IMR-90 (cell line): ENCODE results near the gene MYD88. TPM values are rescaled to one million over a fixed set of nuclear protein-coding genes. Genes with fewer than 3 reads are reported as not detected.

ENCODE experiments used
- ATAC-seq: fragments of 200-7000 bp; cut with Tn5 transposase; 2 replicates; pipeline ENCODE4 v1.9.1; 2020; ENCODE audit warnings: low read depth, mild to moderate bottlenecking, moderate library complexity
- BruUV-seq: library from RNA; stranded (reverse); fragments of 400-500 nt; replicated peaks from 2 replicates; lab custom pipeline; 2021; lab: Mats Ljungman, UMichigan
- CTCF ChIA-PET: fragments of 300-600 bp; formaldehyde crosslinking; extraction: SDS; loops from one replicate; lab custom pipeline; 2021; ENCODE audit warnings: antibody characterized with exemption; lab: Yijun Ruan, JAX
- POLR2A ChIA-PET: fragments of 300-600 bp; sonication (Branson Sonifier 250); formaldehyde crosslinking; loops from one replicate; lab custom pipeline; 2022; ENCODE audit warnings: antibody characterized with exemption; ENCODE audit not compliant: unreplicated experiment; lab: Charles Lee
- DNase-seq: peaks from one replicate; pipeline ENCODE4 v3.0.0; 2013
- H2AFZ ChIP-seq: replicated peaks from 2 replicates; pipeline ENCODE3; 2013; ENCODE audit warnings: low read length, mild to moderate bottlenecking; ENCODE audit not compliant: poor library complexity
- H2AK5ac ChIP-seq: 2 replicates; pipeline ENCODE4 v1.6.1; 2013; ENCODE audit warnings: low read depth, low read length, inconsistent platforms
- H2AK9ac ChIP-seq: replicated peaks from 2 replicates; pipeline ENCODE3; 2013; ENCODE audit warnings: mild to moderate bottlenecking, low read depth, low read length, moderate library complexity; ENCODE audit not compliant: poor library complexity
- H2BK120ac ChIP-seq: 2 replicates; pipeline ENCODE4 v1.6.1; 2013; ENCODE audit warnings: low read depth, low read length, inconsistent platforms
- H2BK15ac ChIP-seq: 3 replicates; pipeline ENCODE4 v1.6.1; 2013; ENCODE audit warnings: low read depth, low read length, inconsistent platforms
- H2BK20ac ChIP-seq: 2 replicates; pipeline ENCODE4 v1.6.1; 2013; ENCODE audit warnings: low read depth, mild to moderate bottlenecking, inconsistent platforms, low read length, moderate library complexity
- H2BK5ac ChIP-seq: 2 replicates; pipeline ENCODE4 v1.6.1; 2013; ENCODE audit warnings: mild to moderate bottlenecking, low read depth, low read length, inconsistent platforms; ENCODE audit not compliant: poor library complexity, severe bottlenecking
- H3K14ac ChIP-seq: replicated peaks from 2 replicates; pipeline ENCODE4 v1.6.1; 2013; ENCODE audit warnings: low read depth, low read length, inconsistent platforms
- H3K18ac ChIP-seq: 2 replicates; pipeline ENCODE4 v1.6.1; 2013; ENCODE audit warnings: low read depth, low read length, control low read depth
- H3K23ac ChIP-seq: 2 replicates; pipeline ENCODE4 v1.6.1; 2013; ENCODE audit warnings: low read depth, low read length, inconsistent platforms
- H3K27ac ChIP-seq: 2 replicates; pipeline ENCODE4 v1.5.1; 2013; ENCODE audit warnings: mild to moderate bottlenecking, control low read depth, low read length; ENCODE audit not compliant: insufficient read depth
- H3K27me3 ChIP-seq: 2 replicates; pipeline ENCODE4 v1.6.1; 2013; ENCODE audit warnings: low read length; ENCODE audit not compliant: control insufficient read depth, insufficient read depth
- H3K36me3 ChIP-seq: 2 replicates; pipeline ENCODE4 v1.6.1; 2013; ENCODE audit warnings: low read length, mixed read lengths; ENCODE audit not compliant: control insufficient read depth, insufficient read depth
- H3K4ac ChIP-seq: 2 replicates; pipeline ENCODE4 v1.6.1; 2013; ENCODE audit warnings: low read depth, low read length, inconsistent platforms
- H3K4me1 ChIP-seq: 2 replicates; pipeline ENCODE4 v1.6.1; 2013; ENCODE audit warnings: low read length, mixed read lengths; ENCODE audit not compliant: control insufficient read depth, insufficient read depth
- H3K4me2 ChIP-seq: 2 replicates; pipeline ENCODE4 v1.6.1; 2013; ENCODE audit warnings: low read depth, mild to moderate bottlenecking, control low read depth, low read length, moderate library complexity
- H3K4me3 ChIP-seq: 2 replicates; pipeline ENCODE4 v1.5.1; 2013; ENCODE audit warnings: low read depth, mild to moderate bottlenecking, control low read depth, low read length, moderate library complexity; ENCODE audit not compliant: insufficient read depth
- H3K56ac ChIP-seq: 2 replicates; pipeline ENCODE4 v1.6.1; 2013; ENCODE audit warnings: low read length, inconsistent platforms; ENCODE audit not compliant: insufficient read depth; ENCODE audit errors: extremely low read depth
- H3K79me1 ChIP-seq, 2 experiments: 2 replicates each; pipeline ENCODE4 v1.6.1; 2013; ENCODE audit warnings: low read length in 2 of 2, inconsistent platforms in 1 of 2, low read depth in 1 of 2
- H3K9ac ChIP-seq: 2 replicates; pipeline ENCODE4 v1.6.1; 2013; ENCODE audit warnings: low read depth, low read length, control low read depth
- H3K9me1 ChIP-seq: 2 replicates; pipeline ENCODE4 v1.6.1; 2013; ENCODE audit warnings: low read length, inconsistent platforms; ENCODE audit not compliant: insufficient read depth
- H3K9me3 ChIP-seq: 2 replicates; pipeline ENCODE4 v1.6.1; 2013; ENCODE audit warnings: low read length; ENCODE audit not compliant: control insufficient read depth, insufficient read depth
- H4K20me1 ChIP-seq: 2 replicates; pipeline ENCODE4 v1.6.1; 2013; ENCODE audit warnings: low read length, inconsistent platforms; ENCODE audit not compliant: insufficient read depth
- H4K5ac ChIP-seq: 2 replicates; pipeline ENCODE4 v1.6.1; 2013; ENCODE audit warnings: mild to moderate bottlenecking, low read depth, low read length, control low read depth
- H4K8ac ChIP-seq, 2 experiments: 2 replicates each; pipeline ENCODE4 v1.6.1; 2013; ENCODE audit warnings: low read depth in 2 of 2, low read length in 2 of 2, control low read depth in 1 of 2, inconsistent platforms in 1 of 2
- H4K91ac ChIP-seq: 2 replicates; pipeline ENCODE4 v1.6.1; 2013; ENCODE audit warnings: low read depth, low read length, inconsistent platforms; ENCODE audit not compliant: insufficient read depth
- CEBPB ChIP-seq: IDR thresholded peaks from 2 replicates; pipeline ENCODE4 v1.6.1; 2012; ENCODE audit warnings: low read depth, low read length, improper control_type of control experiment
- ELK1 ChIP-seq: fragments of 150-350 bp; IDR thresholded peaks from 2 replicates; pipeline ENCODE4 v1.6.1; 2016; ENCODE audit warnings: low read depth, mild to moderate bottlenecking, low read length, moderate library complexity, borderline replicate concordance
- MXI1 ChIP-seq: IDR thresholded peaks from 2 replicates; pipeline ENCODE4 v1.6.1; 2012; ENCODE audit warnings: low read depth, mild to moderate bottlenecking, low read length, moderate library complexity, borderline replicate concordance
- NFE2L2 ChIP-seq: fragments of 150-350 bp; IDR thresholded peaks from 2 replicates; pipeline ENCODE4 v1.6.1; 2016; ENCODE audit warnings: low read depth, mild to moderate bottlenecking, low read length
- SMC3 ChIP-seq: fragments of 150-350 bp; IDR thresholded peaks from 2 replicates; pipeline ENCODE4 v1.6.1; 2016; ENCODE audit warnings: low read depth, mild to moderate bottlenecking, antibody characterized with exemption, low read length, moderate library complexity
- WGBS, 2 experiments: methylation state at CpG; one replicate each; pipeline versions ENCODE4 v1.1.5 to v1.1.7; 2013; ENCODE audit warnings: missing lambda C conversion rate in 2 of 2; ENCODE audit not compliant: insufficient read length in 1 of 2; ENCODE audit errors: extremely low coverage in 2 of 2; 5-methylcytosine and 5-hydroxymethylcytosine counted together
- dilution Hi-C: fragments of 300-500 bp; cut with HindIII; formaldehyde crosslinking; loops from one replicate; pipeline ENCODE4 v1.14.3; 2018; ENCODE audit warnings: low sequenced_read_pairs; ENCODE audit not compliant: unreplicated experiment
- in situ Hi-C: fragments of 300-500 bp; cut with MboI; formaldehyde crosslinking; loops from 3 replicates; pipeline ENCODE4 v1.14.3; 2019; ENCODE audit warnings: low sequenced_read_pairs, inconsistent platforms, mixed read lengths
- intact Hi-C: fragments of 100-400 bp; cut with micrococcal nuclease; formaldehyde crosslinking; loops from 2 replicates; pipeline ENCODE4 v1.10.0; 2022
- polyA plus RNA-seq, 3 experiments: library from polyadenylated mRNA; depleted of rRNA; stranded (reverse); fragments of >200 nt; gene quantifications; 2 replicates each; pipeline ENCODE4 v1.2.3, GENCODE V29; 2012; ENCODE audit warnings: low replicate concordance in 1 of 3
- total RNA-seq: library from RNA; depleted of rRNA; stranded (reverse); fragments of >200 nt; gene quantifications from 2 replicates; pipeline ENCODE4 v1.2.3, GENCODE V29; 2012

The MYD88 gene
- total and polyA plus RNA-seq, 2 of the 4 experiments (the other 2 are of a cell fraction): 9.3 to 39.8 TPM

DNA sequence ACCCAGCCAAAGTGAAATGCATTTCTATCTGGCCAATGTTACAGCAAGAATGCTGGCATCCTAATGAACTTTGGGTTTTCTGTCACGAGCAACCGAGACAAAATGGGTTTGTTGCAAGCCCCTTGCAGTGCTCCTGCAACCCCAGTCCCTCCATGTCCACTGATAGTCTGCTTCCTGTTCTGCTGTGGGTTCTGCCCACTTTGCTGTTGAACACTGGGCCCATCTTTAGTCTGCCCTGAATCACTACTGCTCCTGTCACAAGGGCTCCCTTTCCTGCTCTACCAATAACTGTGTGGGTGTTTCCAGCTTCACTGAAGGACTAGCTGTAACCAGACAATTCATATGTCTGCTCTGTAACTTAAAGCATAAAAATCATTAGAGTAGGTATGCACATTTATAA, 14.1 kb downstream of the MYD88 start:
- H3K9me3 ChIP-seq: no peaks in the 10 kb centered on the region
- H2AK5ac ChIP-seq: no peak overlapping the region
- H2BK20ac ChIP-seq: no peak overlapping the region
- H2BK5ac ChIP-seq: no peak overlapping the region
- no peak overlapping the region for H3K4me3 ChIP-seq
- no peak overlapping the region for H3K27ac ChIP-seq
- no peaks in the 10 kb centered on the region for H3K9me1 ChIP-seq
- H3K23ac ChIP-seq: no peak overlapping the region
- no peak overlapping the region for H2AK9ac ChIP-seq
- no TSS peak for BruUV-seq
- H4K20me1 ChIP-seq: no peaks in the 10 kb centered on the region
- in situ Hi-C loops: no loop called here
- H3K79me1 ChIP-seq: no peaks in the 10 kb centered on the region
- POLR2A ChIA-PET: no interaction called here
- no peaks in the 10 kb centered on the region for H3K27me3 ChIP-seq
- dilution Hi-C loops: no loop called here
- no peak overlapping the region for H3K18ac ChIP-seq
- H4K8ac ChIP-seq: no peak overlapping the region
- no peak overlapping the region for H2BK15ac ChIP-seq
- H3K4me1 ChIP-seq: no peaks in the 10 kb centered on the region
- H3K14ac ChIP-seq: no peak overlapping the region
- no peak overlapping the region for H3K9ac ChIP-seq
- no peak overlapping the region for H2AFZ ChIP-seq
- CTCF ChIA-PET: no interaction called here
- no peak overlapping the region for H2BK120ac ChIP-seq
- 100% methylated on average over 2 of the region's 2 CpGs; no CpG with 5 or more reads in 1 of the 2 experiments for WGBS, 2 experiments
- no peak for ATAC-seq
- H4K91ac ChIP-seq: no peak overlapping the region
- TF ChIP-seq CEBPB: no peak
- no peak for TF ChIP-seq MXI1
- TF ChIP-seq SMC3: no peak
- TF ChIP-seq ELK1: no peak
- TF ChIP-seq NFE2L2: no peak
- no peak overlapping the region for H3K4me2 ChIP-seq
- no peak for DNase-seq
- H3K36me3 ChIP-seq: no peaks in the 10 kb centered on the region
- no peak overlapping the region for H4K5ac ChIP-seq
- H3K4ac ChIP-seq: no peak overlapping the region
- intact Hi-C loops: no loop called here
- no peak overlapping the region for H3K56ac ChIP-seq
